Measurements from ENCODE around the gene C22orf31.
"Not testable (repeated sequence)": the region's sequence is repeated elsewhere in the genome, so short reads cannot be mapped to it uniquely, and the experiment has no call there.

C22orf31 gene

DNA sequence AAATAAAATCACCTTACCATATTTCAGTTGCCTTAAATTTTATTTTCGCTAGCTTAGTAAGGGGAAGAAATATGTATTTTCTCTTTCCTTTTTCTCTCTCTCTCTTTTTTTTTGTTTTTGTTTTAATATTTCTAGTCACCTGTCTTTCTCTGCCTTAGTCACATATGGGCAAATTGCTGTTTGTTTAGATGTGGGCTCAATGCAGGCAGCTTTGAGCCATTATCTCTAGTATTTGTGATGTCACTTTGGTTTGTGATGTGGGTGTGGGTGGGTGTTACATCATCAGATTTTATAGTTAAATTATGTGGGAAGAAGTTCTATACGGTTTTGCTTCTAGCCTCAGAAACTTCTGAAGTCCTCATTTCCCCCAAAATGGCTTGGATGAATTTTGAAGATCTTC is at the start of gene C22orf31:
C22orf31 (minus strand) TSS at position 59 of the 400 bp plus-strand sequence; CDS start at position 20, 39 bp downstream.
- no peak for DNase-seq (ENCODE audit: low read depth in 1 of 2, low spot score in 1 of 2)

DNA sequence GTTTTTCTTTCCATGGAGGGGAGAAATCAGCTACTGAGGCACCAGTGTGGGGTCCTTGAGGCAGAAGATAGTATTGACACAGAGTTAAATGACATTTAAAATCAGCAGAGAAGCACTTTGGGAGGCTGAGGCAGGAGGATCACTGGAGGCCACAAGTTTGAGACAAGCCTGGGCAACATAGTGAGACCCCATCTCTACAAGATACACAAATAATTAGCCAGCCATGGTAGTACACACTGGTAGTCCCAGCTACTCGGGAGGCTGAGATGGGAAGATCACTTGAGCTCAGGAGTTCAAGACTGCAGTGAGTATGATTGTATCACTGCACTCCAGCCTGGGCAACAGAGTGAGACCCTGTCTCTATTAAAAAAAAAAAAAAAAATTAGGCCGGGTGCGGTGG is 49.3 kb upstream of the C22orf31 start:
- no peak for DNase-seq (ENCODE audit: low read depth in 1 of 2, low spot score in 1 of 2)

DNA sequence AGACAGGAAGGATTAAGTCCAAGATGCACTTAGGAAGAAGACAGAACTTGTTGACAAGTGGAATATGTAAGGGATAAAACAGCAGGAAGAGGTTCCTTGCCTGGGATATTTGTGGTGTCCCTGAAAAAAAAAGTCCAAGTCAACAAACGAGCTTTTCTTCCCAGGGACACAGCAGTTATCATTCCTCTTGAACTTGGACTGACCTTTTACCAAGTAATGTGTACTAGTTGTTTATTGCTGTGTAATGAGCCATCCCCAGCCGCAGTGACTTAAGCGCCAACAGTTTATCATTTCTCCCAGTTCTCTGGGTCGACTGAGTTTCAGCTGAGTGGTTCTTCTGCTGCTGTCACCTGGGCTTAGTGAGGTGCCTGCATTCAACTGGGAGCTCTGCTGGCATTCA is 48.2 kb upstream of the C22orf31 start:
- no peak for DNase-seq (ENCODE audit: low read depth in 1 of 2, low spot score in 1 of 2)

DNA sequence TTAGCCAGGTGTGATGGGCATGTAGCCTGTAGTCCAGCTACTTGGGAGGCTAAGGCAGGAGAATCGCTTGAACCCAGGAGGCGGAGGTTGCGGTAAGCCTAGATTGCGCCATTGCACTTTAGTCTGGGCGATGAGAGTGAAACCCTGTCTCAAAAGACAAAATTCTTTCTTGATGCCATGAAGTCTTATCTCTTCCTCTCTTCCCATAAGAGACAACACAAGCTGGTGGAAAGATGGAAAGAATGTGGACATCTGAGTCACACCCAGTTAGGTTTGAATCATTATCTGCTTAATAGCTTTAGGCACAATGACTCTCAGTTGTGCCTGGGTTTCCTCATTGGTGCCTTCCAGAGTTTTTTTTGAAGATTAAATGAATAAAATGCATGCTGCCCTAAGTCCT is 46.5 kb upstream of the C22orf31 start:
- no peak for DNase-seq (ENCODE audit: low read depth in 1 of 2, low spot score in 1 of 2)

DNA sequence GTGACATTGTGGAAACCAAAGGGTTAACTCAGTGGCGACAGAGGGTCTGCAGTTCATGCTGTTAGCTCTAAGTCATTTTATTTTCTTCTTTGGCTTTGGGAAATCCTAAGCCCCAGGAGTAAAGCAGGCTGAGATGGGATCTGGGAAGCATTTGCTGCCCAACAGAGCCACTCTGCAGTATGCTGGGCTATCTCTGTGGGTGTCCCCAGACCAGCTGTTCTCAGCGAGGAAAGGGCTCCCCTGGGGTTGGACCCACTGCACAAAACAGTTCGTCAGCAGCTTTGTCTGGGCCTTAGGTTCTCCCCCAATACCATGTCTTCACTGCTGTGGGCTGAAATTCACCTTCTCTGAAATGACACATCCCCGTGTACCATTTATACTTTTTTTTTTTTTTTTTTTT is 45.2 kb upstream of the C22orf31 start:
- no peak for DNase-seq (ENCODE audit: low read depth in 1 of 2, low spot score in 1 of 2)

DNA sequence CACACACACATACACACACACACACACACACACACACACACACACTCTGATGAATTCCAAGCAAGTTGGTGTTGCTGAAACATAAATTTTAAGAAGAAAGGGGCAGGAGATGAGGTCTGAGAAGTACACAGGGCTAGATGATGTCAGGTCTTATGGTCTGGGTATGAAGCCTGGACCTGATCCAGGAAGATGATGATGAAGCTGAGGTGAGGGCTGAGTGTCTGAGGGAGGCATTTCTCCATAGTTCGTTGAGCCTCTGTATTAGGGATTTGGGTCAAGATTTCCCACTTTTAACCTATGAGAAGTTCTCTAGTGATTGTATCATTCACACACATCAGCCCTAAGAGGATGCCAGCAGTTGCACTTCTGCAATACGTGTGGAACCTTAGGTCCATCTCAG is 43.8 kb upstream of the C22orf31 start:
- DNase-seq (ENCODE audit: low read depth in 1 of 2, low spot score in 1 of 2): no peak

DNA sequence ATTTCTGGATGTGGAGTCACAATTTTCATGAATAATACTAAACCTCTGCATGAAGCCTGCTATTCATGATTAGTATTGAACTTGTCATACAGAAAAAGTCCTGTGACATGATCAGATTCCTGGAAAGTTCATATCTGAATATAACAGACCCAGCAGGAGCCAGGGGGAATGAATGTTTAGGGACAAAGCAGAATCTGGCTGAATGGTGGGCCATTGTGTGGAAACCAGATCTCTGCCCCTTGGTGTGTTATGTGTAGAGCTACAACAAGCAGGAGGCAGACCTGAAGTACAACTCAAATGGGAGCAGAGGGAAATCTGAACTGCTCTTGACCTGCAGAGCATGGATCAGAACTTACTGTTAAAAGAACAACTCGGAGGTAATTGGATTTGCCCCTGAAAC is 41.5 kb upstream of the C22orf31 start:
- DNase-seq (ENCODE audit: low read depth in 1 of 2, low spot score in 1 of 2): no peak

DNA sequence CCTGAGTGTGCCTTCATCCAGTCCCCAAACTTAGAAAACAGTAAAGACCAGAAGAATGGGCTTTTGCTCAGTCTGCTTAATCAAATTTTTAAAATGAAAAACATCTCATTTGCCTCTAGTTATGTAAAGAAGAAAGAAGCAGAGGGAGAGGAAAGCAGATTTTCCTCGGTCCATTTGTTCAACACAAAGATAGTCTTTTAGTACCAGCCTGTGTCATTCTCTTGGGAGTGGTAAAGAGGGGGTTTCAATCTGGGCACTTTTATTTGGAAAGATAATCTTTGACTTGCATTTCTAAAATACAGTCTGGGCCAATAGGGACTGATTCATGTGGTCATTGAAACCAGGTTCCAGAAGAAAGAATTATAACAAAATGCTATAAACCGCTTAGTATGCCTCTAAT is 40.7 kb upstream of the C22orf31 start:
- DNase-seq (ENCODE audit: low read depth in 1 of 2, low spot score in 1 of 2): no peak

DNA sequence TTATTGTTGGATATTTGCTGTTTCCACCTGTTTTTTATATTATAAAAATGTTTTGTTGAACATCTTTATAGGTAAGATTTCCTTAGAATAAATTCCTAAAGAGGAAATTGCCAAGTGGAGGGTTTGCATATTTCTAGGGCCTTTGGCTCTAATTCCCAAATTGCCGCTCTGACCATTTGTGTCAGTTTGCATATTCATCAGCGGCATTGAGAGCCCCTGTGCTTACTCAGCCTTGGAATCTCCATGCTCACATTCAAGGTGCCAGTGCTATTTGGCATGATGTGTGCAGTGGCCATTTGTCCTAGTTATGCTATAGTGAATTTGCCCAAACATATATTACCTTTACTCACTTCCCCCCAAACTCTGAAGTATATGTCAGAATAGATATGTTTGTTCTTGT is 36.7 kb upstream of the C22orf31 start:
- no peak for DNase-seq (ENCODE audit: low read depth in 1 of 2, low spot score in 1 of 2)

DNA sequence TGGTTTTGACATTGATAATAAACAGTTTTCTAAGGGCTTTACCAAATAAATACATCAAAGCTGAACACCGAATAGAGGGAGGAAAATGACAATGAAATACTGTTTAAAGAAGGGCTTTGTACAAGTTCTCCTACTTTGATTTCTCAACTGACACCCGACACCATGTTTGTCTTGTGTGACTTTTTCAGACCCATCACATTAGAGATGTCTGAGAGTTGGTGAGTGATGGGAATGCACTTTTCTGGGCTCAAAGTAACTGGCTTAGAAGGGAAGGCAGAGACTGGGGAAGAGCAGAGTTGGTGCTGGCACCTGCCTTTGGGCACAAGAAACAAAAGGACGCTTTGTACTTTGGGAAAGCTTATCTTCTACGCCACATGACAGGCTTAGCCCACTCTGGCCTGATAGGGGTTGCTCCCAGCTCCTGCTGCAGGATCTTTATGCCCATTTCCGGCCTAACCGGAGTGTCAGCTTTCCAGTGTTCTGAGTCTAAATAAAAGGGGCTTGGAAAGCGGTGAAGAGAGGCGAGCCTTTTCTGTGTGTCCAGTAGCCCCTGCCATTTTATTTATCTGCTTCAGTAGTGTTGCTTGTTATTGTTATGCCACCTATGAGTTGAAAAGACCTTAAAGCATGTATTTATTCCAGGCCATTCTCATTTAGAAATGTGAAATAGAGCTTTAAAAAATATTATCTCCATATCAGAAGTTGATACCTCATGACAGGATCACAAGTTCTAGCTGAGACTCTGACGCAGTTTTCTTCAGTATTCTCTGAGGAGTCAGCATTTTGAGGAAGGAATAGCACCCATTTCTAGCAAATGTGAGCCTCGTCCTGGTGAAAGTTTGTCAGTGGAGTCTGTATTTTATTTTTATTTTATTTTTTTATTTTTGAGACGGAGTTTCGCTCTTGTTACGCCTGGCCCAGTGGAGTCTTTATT is 35.4 kb upstream of the C22orf31 start:
- DNase-seq (ENCODE audit: low read depth in 1 of 2, low spot score in 1 of 2): no peak

DNA sequence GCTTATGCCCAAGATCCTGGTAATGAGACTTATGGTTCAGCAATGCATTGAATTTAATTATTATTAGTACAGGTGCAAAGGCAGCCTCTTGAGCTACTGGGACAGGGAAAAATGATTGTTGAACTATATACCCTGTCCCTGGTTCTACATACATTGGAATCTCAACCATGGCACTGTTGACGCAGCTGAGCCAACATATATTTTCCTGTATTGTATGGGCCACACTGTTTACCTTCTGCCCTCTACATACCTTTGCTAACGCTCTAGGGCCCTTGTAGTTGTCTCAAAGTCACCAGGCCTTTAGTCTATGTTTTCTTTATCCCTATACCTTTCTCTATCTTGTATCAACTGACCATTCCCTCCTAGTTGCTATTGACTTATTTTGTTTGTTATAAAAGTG is 33.8 kb upstream of the C22orf31 start:
- no peak for DNase-seq (ENCODE audit: low read depth in 1 of 2, low spot score in 1 of 2)

DNA sequence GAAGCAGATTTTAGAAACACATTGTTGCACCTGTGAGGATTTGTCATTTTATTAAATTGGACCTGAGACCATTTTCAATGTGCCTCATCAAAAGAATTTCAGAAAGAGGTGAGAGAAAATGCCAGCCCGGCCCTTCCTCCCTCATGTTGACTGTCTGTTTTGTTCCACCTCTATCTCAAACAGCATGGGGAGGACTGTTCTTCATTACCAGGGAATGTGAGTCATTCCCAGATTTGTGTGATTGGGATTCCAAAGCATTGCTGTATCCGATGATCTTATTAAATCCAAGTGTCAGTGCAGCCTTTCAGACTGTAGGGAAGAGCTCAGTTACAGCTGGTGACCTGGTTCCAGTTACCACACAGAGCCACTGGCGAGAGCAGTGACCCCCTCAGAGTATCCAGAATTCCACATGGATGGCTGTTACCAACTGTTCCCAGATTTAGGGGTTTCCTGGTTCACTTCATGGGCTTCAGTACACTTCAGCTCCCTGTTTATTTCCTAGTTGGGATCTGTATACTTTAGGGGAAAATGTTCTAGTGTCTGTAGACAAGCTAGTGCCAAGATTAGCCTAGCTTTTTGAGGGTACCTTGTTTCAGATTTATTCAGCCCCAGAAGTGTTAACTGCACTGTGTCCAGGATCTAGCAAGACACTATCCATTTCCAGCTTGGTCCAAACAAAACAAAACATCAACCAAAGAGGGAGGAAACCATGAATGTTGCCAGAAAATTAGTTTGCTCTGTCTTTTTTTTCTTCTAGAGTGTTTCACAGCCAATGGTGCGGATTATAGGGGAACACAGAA is 32.1 kb upstream of the C22orf31 start:
- no peak for DNase-seq (ENCODE audit: low read depth in 1 of 2, low spot score in 1 of 2)

DNA sequence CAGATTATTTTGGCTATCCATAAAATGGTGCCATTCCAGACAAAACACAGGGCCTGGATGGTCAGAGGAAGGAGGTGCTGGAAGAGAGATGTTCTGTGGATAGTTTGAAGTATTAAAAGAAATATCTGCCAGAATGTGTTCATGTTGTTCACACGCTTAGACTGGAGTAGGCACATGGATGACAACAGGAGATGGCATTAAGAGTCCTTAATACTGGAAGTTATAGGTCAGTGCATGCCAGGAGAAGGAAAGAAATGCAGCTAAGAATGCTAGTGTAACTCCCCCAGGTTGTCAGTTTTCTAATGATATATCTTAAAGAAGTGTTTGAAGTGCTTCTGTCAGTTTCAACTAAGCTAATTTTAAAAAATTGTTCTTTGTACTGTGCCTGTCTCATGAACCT is 31.4 kb upstream of the C22orf31 start:
- DNase-seq (ENCODE audit: low read depth in 1 of 2, low spot score in 1 of 2): no peak

DNA sequence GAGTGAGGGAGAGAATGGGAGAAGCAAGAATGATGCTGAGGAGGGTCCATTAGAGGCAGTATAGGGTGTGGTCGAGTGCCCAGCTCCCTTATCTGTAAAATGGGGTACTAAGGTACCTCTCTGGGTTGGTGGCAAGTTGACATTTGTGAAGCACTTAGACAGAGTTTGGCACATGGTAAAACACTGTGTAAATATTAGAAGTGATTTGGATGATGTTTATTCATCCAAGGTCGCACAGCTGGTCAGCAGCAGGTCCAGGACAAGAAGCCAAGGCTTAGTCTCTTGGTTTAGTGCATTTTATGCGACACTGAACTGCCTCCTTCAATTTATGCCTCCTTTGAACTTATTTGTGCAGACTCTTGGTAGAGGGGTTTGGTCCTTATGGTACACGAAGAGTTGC is 30.6 kb upstream of the C22orf31 start:
- no peak for DNase-seq (ENCODE audit: low read depth in 1 of 2, low spot score in 1 of 2)

DNA sequence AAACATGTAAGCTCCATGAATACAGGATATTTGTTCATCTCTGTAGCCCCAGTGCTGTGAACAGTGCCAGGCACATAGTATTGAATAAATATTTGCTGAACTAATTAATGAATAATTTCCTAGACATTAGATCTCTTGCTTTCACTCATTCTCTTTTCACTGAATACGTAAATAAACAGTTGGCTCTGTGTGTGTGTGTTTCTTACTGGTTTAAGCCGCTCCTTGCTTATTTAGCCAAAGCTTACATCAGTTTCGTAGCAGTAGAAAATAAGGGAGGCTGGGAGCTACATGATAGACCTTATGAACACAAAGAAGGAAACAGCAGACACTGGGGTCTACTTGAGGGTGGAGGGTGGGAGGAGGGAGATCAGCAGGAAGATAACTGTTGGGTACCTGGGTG is 28.4 kb upstream of the C22orf31 start:
- no peak for DNase-seq (ENCODE audit: low read depth in 1 of 2, low spot score in 1 of 2)

DNA sequence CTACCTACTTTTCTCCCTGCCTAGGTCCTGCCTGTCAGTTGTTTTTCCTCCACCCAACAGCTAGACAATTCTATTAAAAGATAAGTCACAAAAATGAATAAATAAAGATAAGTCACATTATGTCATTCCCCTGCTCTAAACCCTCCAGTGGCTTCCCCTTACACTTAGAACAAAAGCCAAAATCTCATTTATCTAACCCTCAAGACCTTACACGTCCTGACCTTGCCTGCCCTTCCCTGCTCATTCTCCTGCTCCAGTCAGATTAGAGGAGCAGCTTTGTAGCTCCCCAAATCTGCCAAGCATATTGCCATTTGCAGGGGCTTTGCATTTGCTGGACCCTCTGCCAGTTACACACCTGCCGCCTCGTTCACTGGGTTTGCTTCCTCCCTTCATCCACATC is 27.9 kb upstream of the C22orf31 start:
- DNase-seq (ENCODE audit: low read depth in 1 of 2, low spot score in 1 of 2): no peak

DNA sequence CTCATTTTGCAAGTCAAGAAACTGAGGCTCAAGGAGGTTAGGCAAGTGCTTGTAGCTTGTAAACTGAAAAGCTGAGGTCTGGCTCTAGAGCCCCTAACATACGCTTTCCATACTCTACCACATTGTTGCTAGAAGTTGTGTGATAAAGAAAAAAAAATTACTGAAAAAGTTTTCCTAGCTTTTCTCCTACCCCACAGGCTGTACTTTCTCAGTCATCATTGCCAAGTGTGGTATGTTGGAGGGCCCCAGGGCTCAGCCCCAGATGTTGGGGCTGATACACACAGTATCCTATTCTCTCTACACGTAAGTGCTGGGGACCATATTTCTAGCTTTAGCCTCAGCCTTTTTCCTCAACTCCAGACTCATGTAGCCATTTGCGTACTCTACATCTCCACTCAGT is 27.2 kb upstream of the C22orf31 start:
- no peak for DNase-seq (ENCODE audit: low read depth in 1 of 2, low spot score in 1 of 2)

DNA sequence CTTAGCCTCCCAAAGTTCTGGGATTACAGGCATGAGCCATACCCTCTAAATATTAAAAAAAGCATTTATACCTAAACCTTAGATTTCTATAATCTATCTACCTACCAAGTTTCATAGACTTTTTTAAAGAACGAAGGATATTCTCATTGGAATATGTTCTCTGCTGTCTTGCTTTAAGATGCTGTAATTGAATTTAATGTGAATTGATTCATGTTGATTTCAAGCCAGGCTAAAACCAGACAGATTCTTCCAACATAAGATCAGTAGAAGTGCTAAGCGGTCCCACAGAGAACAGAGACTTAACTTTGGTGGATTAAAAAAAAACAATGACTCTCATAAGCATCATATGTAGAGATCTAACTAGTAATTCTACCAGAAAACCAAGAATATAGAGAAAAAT is 25.4 kb upstream of the C22orf31 start:
- DNase-seq (ENCODE audit: low read depth in 1 of 2, low spot score in 1 of 2): no peak

DNA sequence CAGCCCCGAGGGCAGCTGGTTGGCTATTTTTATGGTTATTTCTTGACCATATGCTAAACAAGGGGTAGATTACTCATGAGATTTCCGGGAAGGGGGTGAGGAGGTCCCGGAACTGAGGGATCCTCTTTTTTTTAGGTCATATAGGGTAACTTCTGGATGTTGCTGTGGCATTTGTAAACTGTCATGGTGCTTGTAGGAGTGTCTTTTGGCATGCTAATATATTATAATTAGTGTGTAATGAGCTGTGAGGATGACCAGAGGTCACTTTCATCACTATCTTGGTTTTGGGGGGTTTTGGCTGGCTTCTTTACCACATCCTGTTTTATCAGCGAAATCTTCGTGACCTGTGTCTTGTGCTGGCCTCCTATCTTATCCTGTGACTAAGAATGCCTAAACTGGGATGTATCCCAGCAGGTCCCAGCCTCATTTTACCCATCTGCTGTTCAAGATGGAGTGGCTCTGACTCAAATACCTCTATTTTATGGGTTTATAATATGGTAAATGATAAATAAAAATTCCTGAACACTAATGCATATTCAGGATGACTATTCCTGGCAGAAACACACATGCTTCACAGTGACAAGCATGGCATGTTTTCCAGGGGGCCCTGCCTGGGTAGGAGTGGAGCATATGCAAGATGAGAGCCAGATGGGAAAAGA is 22.4 kb upstream of the C22orf31 start:
- DNase-seq (ENCODE audit: low read depth in 1 of 2, low spot score in 1 of 2): no peak

DNA sequence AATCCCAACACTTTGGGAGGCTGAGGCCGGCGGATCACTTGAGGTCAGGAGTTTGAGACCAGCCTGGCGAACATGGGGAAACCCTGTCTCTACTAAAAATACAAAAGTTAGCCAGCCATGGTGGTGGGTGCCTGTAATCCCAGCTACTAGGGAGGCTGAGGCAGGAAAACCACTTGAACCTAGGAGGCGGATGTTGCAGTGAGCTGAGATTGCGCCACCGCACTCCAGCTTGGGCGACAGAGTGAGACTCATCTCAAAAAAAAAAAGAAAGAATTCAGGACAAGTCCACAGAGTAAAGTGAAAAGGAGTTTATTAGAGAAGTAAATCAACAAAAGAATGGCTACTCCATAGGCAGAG is 21.9 kb upstream of the C22orf31 start:
- DNase-seq (ENCODE audit: low read depth in 1 of 2, low spot score in 1 of 2): not testable (repeated sequence)

DNA sequence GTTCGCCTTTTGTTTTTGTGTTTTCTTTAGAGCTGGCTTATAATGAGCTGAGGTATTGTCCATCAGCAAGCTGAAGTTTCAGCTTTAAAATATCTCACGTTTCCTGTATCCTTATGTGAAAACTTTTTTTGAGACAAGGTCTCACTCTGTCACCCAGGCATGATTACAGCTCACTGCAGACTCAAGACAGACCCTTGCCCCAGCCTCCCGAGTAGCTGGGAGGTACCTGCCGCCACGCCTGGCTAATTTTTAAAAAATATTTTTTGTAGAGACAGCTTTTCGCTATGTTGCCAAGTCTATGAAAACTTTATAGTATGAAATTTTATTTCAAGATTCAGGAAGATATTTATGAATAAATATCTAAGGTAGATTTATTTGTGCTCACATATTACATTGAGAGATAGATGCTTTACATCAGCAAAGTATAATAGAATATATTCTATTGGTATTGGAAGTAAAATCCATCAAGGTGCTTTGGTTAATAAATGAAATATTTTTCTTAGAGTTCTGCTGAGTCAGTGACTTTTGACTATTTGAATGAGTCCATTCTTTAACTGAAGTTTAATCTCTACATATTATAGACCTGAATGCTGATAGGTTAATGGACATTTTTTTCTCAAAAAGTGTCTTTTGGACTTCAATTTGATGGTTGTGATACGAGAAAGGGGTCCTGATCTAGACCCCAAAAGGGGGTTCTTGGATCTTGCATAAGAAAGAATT is 21.4 kb upstream of the C22orf31 start:
- DNase-seq (ENCODE audit: low read depth in 1 of 2, low spot score in 1 of 2): no peak

All from activated CD4-positive, alpha-beta T cell treated with anti-CD3 and anti-CD28 coated beads, Interleukin-2, amount 50 U/mL, for 24 hours (primary cell).